Dermis blood vessel endothelial cell (primary cell): ENCODE measurements around the gene PBX3. TPM values are rescaled to one million over a fixed set of nuclear protein-coding genes. Genes with fewer than 3 reads are reported as not detected.
"Not testable (repeated sequence)": the region's sequence is repeated elsewhere in the genome, so short reads cannot be mapped to it uniquely, and the experiment has no call there.

Experiments used
- DNase-seq: peaks from one replicate; pipeline ENCODE4 v3.0.0; 2010
- total RNA-seq: library from RNA; depleted of rRNA; stranded (reverse); fragments of >200 nt; gene quantifications from 2 replicates; pipeline ENCODE4 v1.2.3, GENCODE V29; 2014

PBX3 gene
- total RNA-seq, 1 donor from 2014 or later, result 10.2 TPM

GRCh38 chr9:125778538-125779219 lies 31.5 kb downstream of the PBX3 start:
- DNase-seq, result not testable (repeated sequence)

GRCh38 chr9:125779220-125779565 lies 32.0 kb downstream of the PBX3 start:
- DNase-seq, result not testable (repeated sequence)

GRCh38 chr9:125782718-125783117 lies 35.5 kb downstream of the PBX3 start:
- DNase-seq, result no peak

- DNase-seq, result no peak
Measured at GRCh38 chr9:125784286-125785049, 37.3 kb downstream of the PBX3 start.

GRCh38 chr9:125785248-125785751 lies 38.1 kb downstream of the PBX3 start:
- peak; percentile 85 for DNase-seq

GRCh38 chr9:125787715-125788114 lies 40.5 kb downstream of the PBX3 start:
- DNase-seq, result no peak

GRCh38 chr9:125789196-125789595 lies 42.0 kb downstream of the PBX3 start:
- no peak for DNase-seq

- no peak for DNase-seq
Measured at GRCh38 chr9:125794708-125795107, 47.5 kb downstream of the PBX3 start.

- DNase-seq, result no peak
Measured at GRCh38 chr9:125795970-125796596, 48.9 kb downstream of the PBX3 start.

- DNase-seq, result no peak
Measured at GRCh38 chr9:125797930-125798329, 50.8 kb downstream of the PBX3 start.

- DNase-seq, result no peak
Measured at GRCh38 chr9:125803526-125803925, 56.4 kb downstream of the PBX3 start.

GRCh38 chr9:125805057-125805456 lies 57.9 kb downstream of the PBX3 start:
- DNase-seq, result no peak

- DNase-seq, result no peak
Measured at GRCh38 chr9:125805586-125805985, 58.4 kb downstream of the PBX3 start.

- DNase-seq, result no peak
Measured at GRCh38 chr9:125807079-125807478, 59.9 kb downstream of the PBX3 start.

GRCh38 chr9:125810161-125810560 lies 63.0 kb downstream of the PBX3 start:
- DNase-seq, result no peak

GRCh38 chr9:125811002-125811401 lies 63.8 kb downstream of the PBX3 start:
- DNase-seq, result no peak

- DNase-seq, result no peak
Measured at GRCh38 chr9:125812403-125812802, 65.2 kb downstream of the PBX3 start.

GRCh38 chr9:125815568-125815967 lies 68.4 kb downstream of the PBX3 start:
- DNase-seq, result peak; percentile 29

- no peak for DNase-seq
Measured at GRCh38 chr9:125816321-125816720, 69.1 kb downstream of the PBX3 start.

GRCh38 chr9:125820100-125820804 lies 73.1 kb downstream of the PBX3 start:
- no peak for DNase-seq

- no peak for DNase-seq
Measured at GRCh38 chr9:125821078-125821477, 73.9 kb downstream of the PBX3 start.

GRCh38 chr9:125822160-125822559 lies 75.0 kb downstream of the PBX3 start:
- no peak for DNase-seq

- DNase-seq, result no peak
Measured at GRCh38 chr9:125822902-125823301, 75.7 kb downstream of the PBX3 start.
